HepG2 (cell line): ENCODE results near the gene RBMS2. TPM values are rescaled to one million over a fixed set of nuclear protein-coding genes. Genes with fewer than 3 reads are reported as not detected.
A peak's percentile ranks its signal among the peaks of the same experiment; 100 is the strongest.

Experiments used
- BHLHE40 ChIP-seq: IDR thresholded peaks from 2 replicates; pipeline ENCODE4 v1.6.1; 2011; ENCODE audit warnings: low read length, improper control_type of control experiment
- GRHL1 ChIP-seq: sonication (generic); formaldehyde crosslinking; conservative IDR thresholded peaks from 2 replicates; pipeline ENCODE4 v1.8.0; 2022; ENCODE audit warnings: missing genetic modification reagents
- MBD4 ChIP-seq: IDR thresholded peaks from 2 replicates; pipeline ENCODE4 v1.6.1; 2012; ENCODE audit warnings: low read length, inconsistent platforms, borderline replicate concordance
- MTA3 ChIP-seq: sonication (generic); formaldehyde crosslinking; IDR thresholded peaks from 2 replicates; pipeline ENCODE4 v1.4.0; 2020; ENCODE audit warnings: missing genetic modification reagents
- PAXIP1 ChIP-seq: sonication (generic); formaldehyde crosslinking; conservative IDR thresholded peaks from 2 replicates; pipeline ENCODE4 v1.4.0; 2020; ENCODE audit warnings: mild to moderate bottlenecking, missing genetic modification reagents, moderate library complexity
- POLR2G ChIP-seq: fragments of 200-400 bp; formaldehyde crosslinking; IDR thresholded peaks from 2 replicates; pipeline ENCODE4 v1.6.1; 2018; ENCODE audit warnings: mild to moderate bottlenecking, low read depth, low read length, moderate library complexity
- RELA ChIP-seq: sonication (generic); formaldehyde crosslinking; IDR thresholded peaks from 2 replicates; pipeline ENCODE4 v1.4.0; 2020; ENCODE audit warnings: missing genetic modification reagents
- SMC3 ChIP-seq: IDR thresholded peaks from 2 replicates; pipeline ENCODE4 v1.6.1; 2011; ENCODE audit warnings: low read length, improper control_type of control experiment
- TCF12 ChIP-seq, 2 experiments: fragments of 450-650 bp in 1 of 2; sonication (generic) in 1 of 2; formaldehyde crosslinking in 1 of 2; IDR thresholded peaks; 2 replicates each; pipeline versions ENCODE4 v1.6.1 to v1.8.0; 2017 to 2022; ENCODE audit warnings: antibody characterized with exemption in 1 of 2, mild to moderate bottlenecking in 1 of 2, missing genetic modification reagents in 1 of 2, moderate library complexity in 1 of 2
- ZNF136 ChIP-seq: sonication (generic); formaldehyde crosslinking; IDR thresholded peaks from 2 replicates; pipeline ENCODE4 v1.8.1; 2022; ENCODE audit warnings: low read depth, mild to moderate bottlenecking, moderate library complexity, missing genetic modification reagents
- ZNF138 ChIP-seq: sonication (generic); formaldehyde crosslinking; IDR thresholded peaks from 2 replicates; pipeline ENCODE4 v1.5.0; 2020; ENCODE audit warnings: mild to moderate bottlenecking, low read depth, missing genetic modification reagents
- ZNF431 ChIP-seq: sonication (generic); formaldehyde crosslinking; IDR thresholded peaks from 2 replicates; pipeline ENCODE4 v1.9.0; 2022; ENCODE audit warnings: missing genetic modification reagents, low read depth, mild to moderate bottlenecking, borderline replicate concordance
- ZNF615 ChIP-seq: sonication (generic); formaldehyde crosslinking; IDR thresholded peaks from 2 replicates; pipeline ENCODE4 v1.5.0; 2020; ENCODE audit warnings: mild to moderate bottlenecking, missing genetic modification reagents, borderline replicate concordance
- polyA plus RNA-seq, 8 experiments: library from polyadenylated mRNA; depleted of rRNA in 3 of 8; stranded (reverse) in 7 of 8; unstranded in 1 of 8; fragments of >200 nt; fragmentation: Illumina TruSeq in 4 of 8; extraction: Trizol in 4 of 8; gene quantifications; 2 replicates each; pipeline versions ENCODE4 v1.2.1 to v1.2.3, GENCODE V29; 2011 to 2016; ENCODE audit warnings: low read depth in 4 of 8, missing spikeins in 1 of 8, mixed read lengths in 1 of 8; ENCODE audit not compliant: insufficient read depth in 1 of 8
- total RNA-seq, 5 experiments: library from RNA; depleted of rRNA; stranded (reverse); fragments of >200 nt; fragmentation: Illumina TruSeq; extraction: Trizol; gene quantifications; 2 replicates each; pipeline ENCODE4 v1.2.3, GENCODE V29; 2016; ENCODE audit warnings: low read depth in 1 of 5
- TF ChIP-seq, protein P1 (sequence below): sonication (generic); formaldehyde crosslinking; conservative IDR thresholded peaks from 2 replicates; pipeline ENCODE4 v1.4.0; 2020; ENCODE audit warnings: missing genetic modification reagents
- TF ChIP-seq, protein P2 (sequence below): sonication (generic); formaldehyde crosslinking; IDR thresholded peaks from 2 replicates; pipeline ENCODE4 v1.4.0; 2020; ENCODE audit warnings: missing genetic modification reagents
- TF ChIP-seq, protein P3 (sequence below): sonication (generic); formaldehyde crosslinking; IDR thresholded peaks from 2 replicates; pipeline ENCODE4 v1.4.0; 2020; ENCODE audit warnings: missing genetic modification reagents
- TF ChIP-seq, protein P4 (sequence below): sonication (generic); formaldehyde crosslinking; IDR thresholded peaks from 2 replicates; pipeline ENCODE4 v1.4.0; 2020; ENCODE audit warnings: low read depth, mild to moderate bottlenecking, missing genetic modification reagents

The RBMS2 gene
- total and polyA plus RNA-seq, 2 of the 13 experiments (the other 11 are each of a cell fraction or from before 2014, with no cell fraction given) = 0.53 to 7.4 TPM

DNA sequence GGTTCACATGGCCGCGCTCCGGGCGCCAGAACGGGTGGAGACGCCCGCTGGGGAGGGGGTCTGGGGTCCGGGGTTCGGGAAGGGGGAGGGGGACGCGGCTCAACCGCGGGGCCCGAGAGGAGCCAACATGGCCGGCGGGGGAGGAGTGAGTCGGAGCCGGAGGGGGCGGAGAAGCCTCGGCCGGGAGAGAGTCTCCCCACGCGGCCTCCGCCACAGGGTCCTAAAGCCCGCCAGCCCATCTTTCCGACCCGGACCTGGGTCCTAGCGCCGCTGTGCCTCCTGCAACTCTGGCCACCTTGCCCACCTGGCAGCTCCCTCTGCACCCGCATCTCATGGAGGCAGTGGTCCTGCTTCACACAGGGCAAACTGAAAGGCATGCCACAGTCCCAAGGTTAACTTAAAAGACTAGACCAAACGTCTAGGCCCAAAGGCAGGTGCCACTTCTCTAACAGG, 108.6 kb downstream of the RBMS2 start, which contains the start of gene BAZ2A (continued):
- TF ChIP-seq, protein P1, sequence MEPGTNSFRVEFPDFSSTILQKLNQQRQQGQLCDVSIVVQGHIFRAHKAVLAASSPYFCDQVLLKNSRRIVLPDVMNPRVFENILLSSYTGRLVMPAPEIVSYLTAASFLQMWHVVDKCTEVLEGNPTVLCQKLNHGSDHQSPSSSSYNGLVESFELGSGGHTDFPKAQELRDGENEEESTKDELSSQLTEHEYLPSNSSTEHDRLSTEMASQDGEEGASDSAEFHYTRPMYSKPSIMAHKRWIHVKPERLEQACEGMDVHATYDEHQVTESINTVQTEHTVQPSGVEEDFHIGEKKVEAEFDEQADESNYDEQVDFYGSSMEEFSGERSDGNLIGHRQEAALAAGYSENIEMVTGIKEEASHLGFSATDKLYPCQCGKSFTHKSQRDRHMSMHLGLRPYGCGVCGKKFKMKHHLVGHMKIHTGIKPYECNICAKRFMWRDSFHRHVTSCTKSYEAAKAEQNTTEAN = no peak; the same call in 1 of the 2 replicates
- TF ChIP-seq ZNF138 (CRISPR knock-in tag) (no peak), GRHL1 (CRISPR knock-in tag) (no peak), ZNF136 (CRISPR knock-in tag) (no peak; the same call in 1 of the 2 replicates), MBD4 (no peak), ZNF431 (CRISPR knock-in tag) (no peak; the same call in 1 of the 2 replicates), POLR2G (no peak), SMC3 (no peak), RELA (CRISPR knock-in tag) (0 out of 2 replicates have a peak, but pooled peaks have one; percentile 83), TCF12 (IDR thresholded peaks at IDR 0.05) (no peak), TCF12 (CRISPR knock-in tag; IDR thresholded peaks at IDR 0.05) (no peak), PAXIP1 (CRISPR knock-in tag) (no peak), ZNF615 (CRISPR knock-in tag) (no peak), BHLHE40 (no peak), MTA3 (CRISPR knock-in tag) (no peak)
- TF ChIP-seq, protein P2, sequence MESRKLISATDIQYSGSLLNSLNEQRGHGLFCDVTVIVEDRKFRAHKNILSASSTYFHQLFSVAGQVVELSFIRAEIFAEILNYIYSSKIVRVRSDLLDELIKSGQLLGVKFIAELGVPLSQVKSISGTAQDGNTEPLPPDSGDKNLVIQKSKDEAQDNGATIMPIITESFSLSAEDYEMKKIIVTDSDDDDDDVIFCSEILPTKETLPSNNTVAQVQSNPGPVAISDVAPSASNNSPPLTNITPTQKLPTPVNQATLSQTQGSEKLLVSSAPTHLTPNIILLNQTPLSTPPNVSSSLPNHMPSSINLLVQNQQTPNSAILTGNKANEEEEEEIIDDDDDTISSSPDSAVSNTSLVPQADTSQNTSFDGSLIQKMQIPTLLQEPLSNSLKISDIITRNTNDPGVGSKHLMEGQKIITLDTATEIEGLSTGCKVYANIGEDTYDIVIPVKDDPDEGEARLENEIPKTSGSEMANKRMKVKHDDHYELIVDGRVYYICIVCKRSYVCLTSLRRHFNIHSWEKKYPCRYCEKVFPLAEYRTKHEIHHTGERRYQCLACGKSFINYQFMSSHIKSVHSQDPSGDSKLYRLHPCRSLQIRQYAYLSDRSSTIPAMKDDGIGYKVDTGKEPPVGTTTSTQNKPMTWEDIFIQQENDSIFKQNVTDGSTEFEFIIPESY (CRISPR knock-in tag) = peak; percentile 57
- TF ChIP-seq, protein P3, sequence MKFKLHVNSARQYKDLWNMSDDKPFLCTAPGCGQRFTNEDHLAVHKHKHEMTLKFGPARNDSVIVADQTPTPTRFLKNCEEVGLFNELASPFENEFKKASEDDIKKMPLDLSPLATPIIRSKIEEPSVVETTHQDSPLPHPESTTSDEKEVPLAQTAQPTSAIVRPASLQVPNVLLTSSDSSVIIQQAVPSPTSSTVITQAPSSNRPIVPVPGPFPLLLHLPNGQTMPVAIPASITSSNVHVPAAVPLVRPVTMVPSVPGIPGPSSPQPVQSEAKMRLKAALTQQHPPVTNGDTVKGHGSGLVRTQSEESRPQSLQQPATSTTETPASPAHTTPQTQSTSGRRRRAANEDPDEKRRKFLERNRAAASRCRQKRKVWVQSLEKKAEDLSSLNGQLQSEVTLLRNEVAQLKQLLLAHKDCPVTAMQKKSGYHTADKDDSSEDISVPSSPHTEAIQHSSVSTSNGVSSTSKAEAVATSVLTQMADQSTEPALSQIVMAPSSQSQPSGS (CRISPR knock-in tag) = peak; percentile 72
- TF ChIP-seq, protein P4, sequence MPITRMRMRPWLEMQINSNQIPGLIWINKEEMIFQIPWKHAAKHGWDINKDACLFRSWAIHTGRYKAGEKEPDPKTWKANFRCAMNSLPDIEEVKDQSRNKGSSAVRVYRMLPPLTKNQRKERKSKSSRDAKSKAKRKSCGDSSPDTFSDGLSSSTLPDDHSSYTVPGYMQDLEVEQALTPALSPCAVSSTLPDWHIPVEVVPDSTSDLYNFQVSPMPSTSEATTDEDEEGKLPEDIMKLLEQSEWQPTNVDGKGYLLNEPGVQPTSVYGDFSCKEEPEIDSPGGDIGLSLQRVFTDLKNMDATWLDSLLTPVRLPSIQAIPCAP (CRISPR knock-in tag) = no peak
